HEK293 (cell line): Measurements from ENCODE around the gene SPATA33.
A peak's percentile ranks its signal among the peaks of the same experiment; 100 is the strongest.

Experiments used
- CTCF ChIA-PET: fragments of 350-600 bp; formaldehyde crosslinking; extraction: SDS; loops from one replicate; lab custom pipeline; 2021; ENCODE audit warnings: antibody characterized with exemption; lab: Yijun Ruan, JAX
- POLR2A ChIA-PET: fragments of 300-600 bp; formaldehyde crosslinking; extraction: SDS; loops from one replicate; lab custom pipeline; 2020; ENCODE audit warnings: antibody characterized with exemption, inconsistent platforms; lab: Yijun Ruan, JAX
- H3K27ac ChIP-seq: fragments of 200-500 bp; sonication (Bioruptor generic); 2 replicates; pipeline ENCODE4 v1.5.1; 2014; ENCODE audit warnings: low read depth, low read length, control low read depth, inconsistent platforms; ENCODE audit errors: extremely low read depth
- H3K36me3 ChIP-seq, 2 experiments: fragments of 200-500 bp in 1 of 2; sonication (Bioruptor generic) in 1 of 2; 1 replicate in 1 of 2; 2 replicates in 1 of 2; pipeline ENCODE4 v1.5.1; 2014 to 2017; ENCODE audit warnings: inconsistent platforms in 2 of 2, low read length in 2 of 2; ENCODE audit not compliant: control insufficient read depth in 2 of 2, insufficient read depth in 1 of 2
- H3K4me1 ChIP-seq: fragments of 200-500 bp; sonication (Bioruptor generic); 2 replicates; pipeline ENCODE4 v1.5.1; 2014; ENCODE audit warnings: mild to moderate bottlenecking, low read length, inconsistent platforms; ENCODE audit not compliant: control insufficient read depth, insufficient read depth
- H3K4me3 ChIP-seq: 2 replicates; pipeline ENCODE4 v1.5.1; 2011; ENCODE audit warnings: low read depth, mild to moderate bottlenecking, control low read depth, low read length, moderate library complexity
- H3K9me3 ChIP-seq: fragments of 200-500 bp; sonication (Bioruptor generic); 2 replicates; pipeline ENCODE4 v1.5.1; 2014; ENCODE audit warnings: low read depth, low read length, inconsistent platforms; ENCODE audit not compliant: control insufficient read depth, insufficient read depth
- MZF1 ChIP-seq: fragments of 450-650 bp; formaldehyde crosslinking; IDR thresholded peaks from 2 replicates; pipeline ENCODE4 v1.5.1; 2017; ENCODE audit warnings: missing biosample characterization, missing genetic modification characterization, borderline replicate concordance
- PRDM1 ChIP-seq: fragments of 450-650 bp; formaldehyde crosslinking; IDR thresholded peaks from 2 replicates; pipeline ENCODE4; 2016; ENCODE audit warnings: missing biosample characterization, missing genetic modification characterization
- SP7 ChIP-seq: fragments of 450-650 bp; formaldehyde crosslinking; IDR thresholded peaks from 2 replicates; pipeline ENCODE4 v1.5.1; 2016; ENCODE audit warnings: missing biosample characterization, missing genetic modification characterization
- ZBTB17 ChIP-seq: fragments of 450-650 bp; formaldehyde crosslinking; IDR thresholded peaks from 2 replicates; pipeline ENCODE4 v1.5.1; 2016; ENCODE audit warnings: missing biosample characterization, missing genetic modification characterization
- ZFP41 ChIP-seq: fragments of 450-650 bp; formaldehyde crosslinking; IDR thresholded peaks from 2 replicates; pipeline ENCODE4 v1.5.1; 2016; ENCODE audit warnings: missing biosample characterization, missing genetic modification characterization, borderline replicate concordance
- ZNF341 ChIP-seq: fragments of 450-650 bp; formaldehyde crosslinking; IDR thresholded peaks from 2 replicates; pipeline ENCODE4; 2016; ENCODE audit warnings: low read depth, missing biosample characterization, missing genetic modification characterization
- ZNF560 ChIP-seq: fragments of 450-650 bp; formaldehyde crosslinking; IDR thresholded peaks from 2 replicates; pipeline ENCODE4 v1.5.1; 2017; ENCODE audit warnings: missing biosample characterization, missing genetic modification characterization, borderline replicate concordance
- ZNF621 ChIP-seq: fragments of 450-650 bp; formaldehyde crosslinking; IDR thresholded peaks from 2 replicates; pipeline ENCODE4 v1.5.1; 2017; ENCODE audit warnings: missing biosample characterization, missing genetic modification characterization
- ZNF629 ChIP-seq: fragments of 450-650 bp; formaldehyde crosslinking; IDR thresholded peaks from 2 replicates; pipeline ENCODE4 v1.5.1; 2017; ENCODE audit warnings: missing biosample characterization, missing genetic modification characterization
- ZNF670 ChIP-seq: fragments of 450-650 bp; formaldehyde crosslinking; IDR thresholded peaks from 2 replicates; pipeline ENCODE4 v1.5.1; 2016; ENCODE audit warnings: missing biosample characterization, missing genetic modification characterization, low read depth
- ZNF830 ChIP-seq: fragments of 450-650 bp; IDR thresholded peaks from 2 replicates; pipeline ENCODE4 v1.5.0; 2018; ENCODE audit warnings: missing biosample characterization, missing genetic modification characterization, low read depth, mild to moderate bottlenecking, moderate library complexity
- TF ChIP-seq, protein P1 (sequence below): fragments of 450-650 bp; formaldehyde crosslinking; IDR thresholded peaks from 2 replicates; pipeline ENCODE4 v1.5.1; 2017; ENCODE audit warnings: missing biosample characterization, missing genetic modification characterization
- TF ChIP-seq, protein P2 (sequence below): fragments of 450-650 bp; formaldehyde crosslinking; IDR thresholded peaks from 2 replicates; pipeline ENCODE4 v1.5.1; 2016; ENCODE audit warnings: missing biosample characterization, missing genetic modification characterization
- TF ChIP-seq, protein P3 (sequence below): fragments of 450-650 bp; formaldehyde crosslinking; conservative IDR thresholded peaks from 2 replicates; pipeline ENCODE4 v1.5.1; 2016; ENCODE audit warnings: low read depth, missing biosample characterization, missing genetic modification characterization
- TF ChIP-seq, protein P4 (sequence below): fragments of 450-650 bp; formaldehyde crosslinking; IDR thresholded peaks from 2 replicates; pipeline ENCODE4 v1.5.1; 2016; ENCODE audit warnings: missing biosample characterization, missing genetic modification characterization

Gene SPATA33

DNA sequence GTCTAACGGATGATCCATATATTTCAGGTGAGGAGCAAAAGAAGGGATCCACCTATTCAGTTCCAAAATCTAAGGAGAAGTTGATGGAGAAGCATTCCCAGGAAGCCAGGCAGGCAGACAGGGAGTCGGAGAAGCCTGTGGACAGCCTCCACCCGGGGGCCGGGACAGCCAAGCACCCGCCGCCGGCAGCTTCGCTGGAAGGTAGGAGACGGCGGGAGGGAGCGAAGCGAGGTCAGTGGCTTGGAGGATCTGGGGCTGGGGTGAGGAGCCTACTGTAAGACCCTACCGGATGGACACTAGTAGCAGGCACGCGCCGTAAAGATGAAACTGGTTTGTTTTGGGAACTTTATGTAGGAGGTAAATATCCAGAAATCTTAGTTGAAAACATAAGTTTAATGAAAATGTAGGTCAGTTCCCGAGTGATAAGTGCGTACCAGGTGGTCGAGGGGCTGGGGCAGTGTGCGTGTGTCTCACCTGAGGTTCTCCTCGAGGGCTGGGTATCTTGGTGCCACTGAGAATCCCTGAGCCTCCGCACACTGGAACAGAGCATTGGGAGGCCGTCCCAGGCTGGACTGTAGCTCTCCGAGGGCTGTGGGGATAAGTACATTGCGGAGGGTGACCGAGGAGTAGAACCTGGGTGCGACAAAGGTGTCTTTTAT lies 714 bp downstream of the SPATA33 start (continued):
- TF ChIP-seq, protein P1, sequence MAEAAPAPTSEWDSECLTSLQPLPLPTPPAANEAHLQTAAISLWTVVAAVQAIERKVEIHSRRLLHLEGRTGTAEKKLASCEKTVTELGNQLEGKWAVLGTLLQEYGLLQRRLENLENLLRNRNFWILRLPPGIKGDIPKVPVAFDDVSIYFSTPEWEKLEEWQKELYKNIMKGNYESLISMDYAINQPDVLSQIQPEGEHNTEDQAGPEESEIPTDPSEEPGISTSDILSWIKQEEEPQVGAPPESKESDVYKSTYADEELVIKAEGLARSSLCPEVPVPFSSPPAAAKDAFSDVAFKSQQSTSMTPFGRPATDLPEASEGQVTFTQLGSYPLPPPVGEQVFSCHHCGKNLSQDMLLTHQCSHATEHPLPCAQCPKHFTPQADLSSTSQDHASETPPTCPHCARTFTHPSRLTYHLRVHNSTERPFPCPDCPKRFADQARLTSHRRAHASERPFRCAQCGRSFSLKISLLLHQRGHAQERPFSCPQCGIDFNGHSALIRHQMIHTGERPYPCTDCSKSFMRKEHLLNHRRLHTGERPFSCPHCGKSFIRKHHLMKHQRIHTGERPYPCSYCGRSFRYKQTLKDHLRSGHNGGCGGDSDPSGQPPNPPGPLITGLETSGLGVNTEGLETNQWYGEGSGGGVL (tag by site-specific recombination), result no peak
- TF ChIP-seq ZNF560 (tag by site-specific recombination) (no peak), PRDM1 (no peak), ZNF341 (tag by site-specific recombination) (0 out of 2 replicates have a peak, but pooled peaks have one; percentile 32), ZNF629 (tag by site-specific recombination) (no peak), ZNF830 (tag by site-specific recombination) (no peak), ZBTB17 (tag by site-specific recombination) (0 out of 2 replicates have a peak, but pooled peaks have one; percentile 41)
- TF ChIP-seq, protein P2, sequence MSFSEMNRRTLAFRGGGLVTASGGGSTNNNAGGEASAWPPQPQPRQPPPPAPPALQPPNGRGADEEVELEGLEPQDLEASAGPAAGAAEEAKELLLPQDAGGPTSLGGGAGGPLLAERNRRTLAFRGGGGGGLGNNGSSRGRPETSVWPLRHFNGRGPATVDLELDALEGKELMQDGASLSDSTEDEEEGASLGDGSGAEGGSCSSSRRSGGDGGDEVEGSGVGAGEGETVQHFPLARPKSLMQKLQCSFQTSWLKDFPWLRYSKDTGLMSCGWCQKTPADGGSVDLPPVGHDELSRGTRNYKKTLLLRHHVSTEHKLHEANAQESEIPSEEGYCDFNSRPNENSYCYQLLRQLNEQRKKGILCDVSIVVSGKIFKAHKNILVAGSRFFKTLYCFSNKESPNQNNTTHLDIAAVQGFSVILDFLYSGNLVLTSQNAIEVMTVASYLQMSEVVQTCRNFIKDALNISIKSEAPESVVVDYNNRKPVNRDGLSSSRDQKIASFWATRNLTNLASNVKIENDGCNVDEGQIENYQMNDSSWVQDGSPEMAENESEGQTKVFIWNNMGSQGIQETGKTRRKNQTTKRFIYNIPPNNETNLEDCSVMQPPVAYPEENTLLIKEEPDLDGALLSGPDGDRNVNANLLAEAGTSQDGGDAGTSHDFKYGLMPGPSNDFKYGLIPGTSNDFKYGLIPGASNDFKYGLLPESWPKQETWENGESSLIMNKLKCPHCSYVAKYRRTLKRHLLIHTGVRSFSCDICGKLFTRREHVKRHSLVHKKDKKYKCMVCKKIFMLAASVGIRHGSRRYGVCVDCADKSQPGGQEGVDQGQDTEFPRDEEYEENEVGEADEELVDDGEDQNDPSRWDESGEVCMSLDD (tag by site-specific recombination), result no peak
- TF ChIP-seq, protein P3, sequence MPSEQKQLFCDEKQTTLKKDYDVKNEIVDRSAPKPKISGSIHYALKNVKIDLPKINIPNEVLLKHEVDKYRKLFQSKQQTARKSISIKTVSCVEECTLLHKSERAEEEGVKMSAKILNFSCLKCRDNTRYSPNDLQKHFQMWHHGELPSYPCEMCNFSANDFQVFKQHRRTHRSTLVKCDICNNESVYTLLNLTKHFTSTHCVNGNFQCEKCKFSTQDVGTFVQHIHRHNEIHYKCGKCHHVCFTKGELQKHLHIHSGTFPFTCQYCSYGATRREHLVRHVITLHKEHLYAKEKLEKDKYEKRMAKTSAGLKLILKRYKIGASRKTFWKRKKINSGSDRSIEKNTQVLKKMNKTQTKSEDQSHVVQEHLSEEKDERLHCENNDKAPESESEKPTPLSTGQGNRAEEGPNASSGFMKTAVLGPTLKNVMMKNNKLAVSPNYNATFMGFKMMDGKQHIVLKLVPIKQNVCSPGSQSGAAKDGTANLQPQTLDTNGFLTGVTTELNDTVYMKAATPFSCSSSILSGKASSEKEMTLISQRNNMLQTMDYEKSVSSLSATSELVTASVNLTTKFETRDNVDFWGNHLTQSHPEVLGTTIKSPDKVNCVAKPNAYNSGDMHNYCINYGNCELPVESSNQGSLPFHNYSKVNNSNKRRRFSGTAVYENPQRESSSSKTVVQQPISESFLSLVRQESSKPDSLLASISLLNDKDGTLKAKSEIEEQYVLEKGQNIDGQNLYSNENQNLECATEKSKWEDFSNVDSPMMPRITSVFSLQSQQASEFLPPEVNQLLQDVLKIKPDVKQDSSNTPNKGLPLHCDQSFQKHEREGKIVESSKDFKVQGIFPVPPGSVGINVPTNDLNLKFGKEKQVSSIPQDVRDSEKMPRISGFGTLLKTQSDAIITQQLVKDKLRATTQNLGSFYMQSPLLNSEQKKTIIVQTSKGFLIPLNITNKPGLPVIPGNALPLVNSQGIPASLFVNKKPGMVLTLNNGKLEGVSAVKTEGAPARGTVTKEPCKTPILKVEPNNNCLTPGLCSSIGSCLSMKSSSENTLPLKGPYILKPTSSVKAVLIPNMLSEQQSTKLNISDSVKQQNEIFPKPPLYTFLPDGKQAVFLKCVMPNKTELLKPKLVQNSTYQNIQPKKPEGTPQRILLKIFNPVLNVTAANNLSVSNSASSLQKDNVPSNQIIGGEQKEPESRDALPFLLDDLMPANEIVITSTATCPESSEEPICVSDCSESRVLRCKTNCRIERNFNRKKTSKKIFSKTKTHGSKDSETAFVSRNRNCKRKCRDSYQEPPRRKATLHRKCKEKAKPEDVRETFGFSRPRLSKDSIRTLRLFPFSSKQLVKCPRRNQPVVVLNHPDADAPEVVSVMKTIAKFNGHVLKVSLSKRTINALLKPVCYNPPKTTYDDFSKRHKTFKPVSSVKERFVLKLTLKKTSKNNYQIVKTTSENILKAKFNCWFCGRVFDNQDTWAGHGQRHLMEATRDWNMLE, result no peak
- TF ChIP-seq, protein P4, sequence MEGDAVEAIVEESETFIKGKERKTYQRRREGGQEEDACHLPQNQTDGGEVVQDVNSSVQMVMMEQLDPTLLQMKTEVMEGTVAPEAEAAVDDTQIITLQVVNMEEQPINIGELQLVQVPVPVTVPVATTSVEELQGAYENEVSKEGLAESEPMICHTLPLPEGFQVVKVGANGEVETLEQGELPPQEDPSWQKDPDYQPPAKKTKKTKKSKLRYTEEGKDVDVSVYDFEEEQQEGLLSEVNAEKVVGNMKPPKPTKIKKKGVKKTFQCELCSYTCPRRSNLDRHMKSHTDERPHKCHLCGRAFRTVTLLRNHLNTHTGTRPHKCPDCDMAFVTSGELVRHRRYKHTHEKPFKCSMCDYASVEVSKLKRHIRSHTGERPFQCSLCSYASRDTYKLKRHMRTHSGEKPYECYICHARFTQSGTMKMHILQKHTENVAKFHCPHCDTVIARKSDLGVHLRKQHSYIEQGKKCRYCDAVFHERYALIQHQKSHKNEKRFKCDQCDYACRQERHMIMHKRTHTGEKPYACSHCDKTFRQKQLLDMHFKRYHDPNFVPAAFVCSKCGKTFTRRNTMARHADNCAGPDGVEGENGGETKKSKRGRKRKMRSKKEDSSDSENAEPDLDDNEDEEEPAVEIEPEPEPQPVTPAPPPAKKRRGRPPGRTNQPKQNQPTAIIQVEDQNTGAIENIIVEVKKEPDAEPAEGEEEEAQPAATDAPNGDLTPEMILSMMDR (tag by site-specific recombination), result no peak

- H3K27ac ChIP-seq, result no peak overlapping the region
- H3K36me3 ChIP-seq, result peaks cover 11 to 53% of the 10 kb centered on the region in 2 experiments; a peak in 2 of 3 replicates
- CTCF ChIA-PET, result interaction anchor here (0.6 kb wide), 1 partner anchor 17 kb away, joined by 4 read pairs; no protein-coding TSS in a partner anchor
- TF ChIP-seq ZNF621 (tag by site-specific recombination) (no peak), SP7 (no peak), MZF1 (tag by site-specific recombination) (no peak), ZNF670 (tag by site-specific recombination) (no peak), ZFP41 (tag by site-specific recombination) (no peak), ZNF341 (tag by site-specific recombination) (0 out of 2 replicates have a peak, but pooled peaks have one; percentile 13)
- TF ChIP-seq, all 188 proteins: peak for 1
- POLR2A ChIA-PET, result no interaction called here
- Histone ChIP-seq H3K4me1 (0 out of 2 replicates have a peak, but pooled peaks cover 3% of the 10 kb centered on the region), H3K9me3 (no peaks in the 10 kb centered on the region), H3K4me3 (no peak overlapping the region)
These were observed 2.5 kb downstream of the SPATA33 start for GRCh38 chr16:89660146-89660545.
